ENCODE measurements around the gene LGALS1. TPM values are rescaled to one million over a fixed set of nuclear protein-coding genes. Genes with fewer than 3 reads are reported as not detected.

The LGALS1 gene
- total and polyA plus RNA-seq, 4 donors, result 1,050 to 3,139 (median 1,511) TPM

- DNase-seq (no peak), ATAC-seq (ENCODE audit: low FRiP score) (no peak)
- Histone ChIP-seq H3K4me1 (ENCODE audit: control insufficient read depth in 1 of 2, insufficient read depth in 2 of 2, low read length in 2 of 2) (no peaks in the 10 kb centered on the region), H3K4me3 (ENCODE audit: low read length in 2 of 2) (no peak overlapping the region), H3K9me3 (ENCODE audit: control insufficient read depth, low read length) (no peaks in the 10 kb centered on the region), H3K27ac (ENCODE audit: low read depth in 1 of 2, low read length in 2 of 2) (no peak overlapping the region), H3K36me3 (ENCODE audit: control insufficient read depth in 1 of 2, insufficient read depth in 2 of 2, low read length in 1 of 2) (no peaks in the 10 kb centered on the region), H3K27me3 (ENCODE audit: control insufficient read depth in 1 of 2, insufficient read depth in 2 of 2, low read length in 1 of 2) (no peaks in the 10 kb centered on the region)
- intact Hi-C loops (cut with DNase I), result loop anchor here in 1 of 2 donors (2.0 kb wide), 1 partner anchor 58 kb away; no protein-coding TSS in a partner anchor
- WGBS, 2 donors, result 70 to 74% methylated on average over 16 of the region's 16 CpGs
These were observed 11.0 kb upstream of the LGALS1 start for GRCh38 chr22:37664249-37665101.

- no peak for DNase-seq
- no peak overlapping the region for H3K27ac ChIP-seq (ENCODE audit: low read depth in 1 of 2, low read length in 2 of 2)
- H3K4me3 ChIP-seq (ENCODE audit: low read length in 2 of 2), result no peak overlapping the region
- no peaks in the 10 kb centered on the region for H3K4me1 ChIP-seq (ENCODE audit: control insufficient read depth in 1 of 2, insufficient read depth in 2 of 2, low read length in 2 of 2)
- no peaks in the 10 kb centered on the region for H3K9me3 ChIP-seq (ENCODE audit: control insufficient read depth, low read length)
- intact Hi-C loops (cut with DNase I), result loop anchor here in 1 of 2 donors (2.0 kb wide), 1 partner anchor 57 kb away; no protein-coding TSS in a partner anchor
- H3K27me3 ChIP-seq (ENCODE audit: control insufficient read depth in 1 of 2, insufficient read depth in 2 of 2, low read length in 1 of 2), result no peaks in the 10 kb centered on the region
- WGBS, 2 donors, result 93 to 94% methylated on average over 24 of the region's 24 CpGs
- ATAC-seq (ENCODE audit: low FRiP score), result no peak
- no peaks in the 10 kb centered on the region for H3K36me3 ChIP-seq (ENCODE audit: control insufficient read depth in 1 of 2, insufficient read depth in 2 of 2, low read length in 1 of 2)
These were observed 9.9 kb upstream of the LGALS1 start for GRCh38 chr22:37665487-37665886.

- H3K36me3 ChIP-seq (ENCODE audit: control insufficient read depth in 1 of 2, insufficient read depth in 2 of 2, low read length in 1 of 2), result no peaks in the 10 kb centered on the region
- WGBS, 2 donors, result 72 to 74% methylated on average over 6 of the region's 6 CpGs
- no peak for ATAC-seq (ENCODE audit: low FRiP score)
- no peak overlapping the region for H3K4me3 ChIP-seq (ENCODE audit: low read length in 2 of 2)
- intact Hi-C loops (cut with DNase I), result no loop called here
- H3K9me3 ChIP-seq (ENCODE audit: control insufficient read depth, low read length), result no peaks in the 10 kb centered on the region
- no peaks in the 10 kb centered on the region for H3K4me1 ChIP-seq (ENCODE audit: control insufficient read depth in 1 of 2, insufficient read depth in 2 of 2, low read length in 2 of 2)
- no peaks in the 10 kb centered on the region for H3K27me3 ChIP-seq (ENCODE audit: control insufficient read depth in 1 of 2, insufficient read depth in 2 of 2, low read length in 1 of 2)
- no peak for DNase-seq
- H3K27ac ChIP-seq (ENCODE audit: low read depth in 1 of 2, low read length in 2 of 2), result no peak overlapping the region
These were observed 5.8 kb upstream of the LGALS1 start for GRCh38 chr22:37669586-37669985.

- no peaks in the 10 kb centered on the region for H3K36me3 ChIP-seq (ENCODE audit: control insufficient read depth in 1 of 2, insufficient read depth in 2 of 2, low read length in 1 of 2)
- intact Hi-C loops (cut with DNase I), result no loop called here
These were observed 3.1 kb upstream of the LGALS1 start for GRCh38 chr22:37672206-37672919.

GRCh38 chr22:37672920-37673455 is 2.4 kb upstream of the LGALS1 start:
- no peaks in the 10 kb centered on the region for H3K27me3 ChIP-seq (ENCODE audit: control insufficient read depth in 1 of 2, insufficient read depth in 2 of 2, low read length in 1 of 2)
- intact Hi-C loops (cut with DNase I), result no loop called here
- no peaks in the 10 kb centered on the region for H3K4me1 ChIP-seq (ENCODE audit: control insufficient read depth in 1 of 2, insufficient read depth in 2 of 2, low read length in 2 of 2)
- 83 to 85% methylated on average over 11 of the region's 11 CpGs for WGBS, 2 donors
- DNase-seq, result no peak
- ATAC-seq (ENCODE audit: low FRiP score), result no peak
- H3K9me3 ChIP-seq (ENCODE audit: control insufficient read depth, low read length), result no peaks in the 10 kb centered on the region
- H3K27ac ChIP-seq (ENCODE audit: low read depth in 1 of 2, low read length in 2 of 2), result peak overlapping the region in 1 of 2 donors; percentile 15
- H3K36me3 ChIP-seq (ENCODE audit: control insufficient read depth in 1 of 2, insufficient read depth in 2 of 2, low read length in 1 of 2), result no peaks in the 10 kb centered on the region
- H3K4me3 ChIP-seq (ENCODE audit: low read length in 2 of 2), result no peak overlapping the region

More at GRCh38 chr22:37672206-37672919, 3.1 kb upstream of the LGALS1 start:
- Histone ChIP-seq H3K4me1 (ENCODE audit: control insufficient read depth in 1 of 2, insufficient read depth in 2 of 2, low read length in 2 of 2) (no peaks in the 10 kb centered on the region), H3K27me3 (ENCODE audit: control insufficient read depth in 1 of 2, insufficient read depth in 2 of 2, low read length in 1 of 2) (no peaks in the 10 kb centered on the region), H3K9me3 (ENCODE audit: control insufficient read depth, low read length) (no peaks in the 10 kb centered on the region), H3K4me3 (ENCODE audit: low read length in 2 of 2) (no peak overlapping the region), H3K27ac (ENCODE audit: low read depth in 1 of 2, low read length in 2 of 2) (no peak overlapping the region)
- 84% methylated on average over 15 of the region's 15 CpGs for WGBS, 2 donors
- ATAC-seq (ENCODE audit: low FRiP score) (no peak), DNase-seq (no peak)

GRCh38 chr22:37674248-37674647 is 1.2 kb upstream of the LGALS1 start:
- Histone ChIP-seq H3K27me3 (ENCODE audit: control insufficient read depth in 1 of 2, insufficient read depth in 2 of 2, low read length in 1 of 2) (no peaks in the 10 kb centered on the region), H3K4me3 (ENCODE audit: low read length in 2 of 2) (no peak overlapping the region), H3K27ac (ENCODE audit: low read depth in 1 of 2, low read length in 2 of 2) (peak overlapping the region; percentile 64 to 78), H3K4me1 (ENCODE audit: control insufficient read depth in 1 of 2, insufficient read depth in 2 of 2, low read length in 2 of 2) (no peaks in the 10 kb centered on the region), H3K36me3 (ENCODE audit: control insufficient read depth in 1 of 2, insufficient read depth in 2 of 2, low read length in 1 of 2) (no peaks in the 10 kb centered on the region), H3K9me3 (ENCODE audit: control insufficient read depth, low read length) (no peaks in the 10 kb centered on the region)
- no peak for DNase-seq
- 87 to 89% methylated on average over 12 of the region's 12 CpGs for WGBS, 2 donors
- intact Hi-C loops (cut with DNase I), result no loop called here
- ATAC-seq (ENCODE audit: low FRiP score), result no peak

GRCh38 chr22:37675930-37676735 is 697 bp downstream of the LGALS1 start:
- no peaks in the 10 kb centered on the region for H3K4me1 ChIP-seq (ENCODE audit: control insufficient read depth in 1 of 2, insufficient read depth in 2 of 2, low read length in 2 of 2)
- peak in 1 of 2 donors; percentile 66 for DNase-seq
- H3K27ac ChIP-seq (ENCODE audit: low read depth in 1 of 2, low read length in 2 of 2), result peak overlapping the region in 1 of 2 donors; percentile 77
- H3K9me3 ChIP-seq (ENCODE audit: control insufficient read depth, low read length), result no peaks in the 10 kb centered on the region
- H3K4me3 ChIP-seq (ENCODE audit: low read length in 2 of 2), result peak overlapping the region; percentile 60 to 65
- peak; percentile 1 for ATAC-seq (ENCODE audit: low FRiP score)
- intact Hi-C loops (cut with DNase I), result no loop called here
- H3K27me3 ChIP-seq (ENCODE audit: control insufficient read depth in 1 of 2, insufficient read depth in 2 of 2, low read length in 1 of 2), result no peaks in the 10 kb centered on the region
- 0 to 2% methylated on average over 16 to 17 of the region's 17 CpGs for whole genome bisulfite sequencing, 2 donors
- H3K36me3 ChIP-seq (ENCODE audit: control insufficient read depth in 1 of 2, insufficient read depth in 2 of 2, low read length in 1 of 2), result no peaks in the 10 kb centered on the region
